BJ (cell line): ENCODE results near the gene THOP1. TPM values are rescaled to one million over a fixed set of nuclear protein-coding genes. Genes with fewer than 3 reads are reported as not detected.

Source experiments
- CTCF ChIA-PET: fragments of 350-600 bp; formaldehyde crosslinking; extraction: SDS; loops from one replicate; lab custom pipeline; 2021; ENCODE audit warnings: antibody characterized with exemption, inconsistent platforms; lab: Yijun Ruan, JAX
- POLR2A ChIA-PET: fragments of 300-600 bp; sonication (Branson Sonifier 250); formaldehyde crosslinking; extraction: SDS; loops from one replicate; lab custom pipeline; 2021; ENCODE audit warnings: antibody characterized with exemption; lab: Charles Lee
- DNase-seq: peaks from one replicate; pipeline ENCODE4 v3.0.0-alpha.2; 2011; ENCODE audit warnings: low read depth
- H3K27me3 ChIP-seq: 2 replicates; pipeline ENCODE4 v1.6.0; 2011; ENCODE audit warnings: low read length; ENCODE audit not compliant: control insufficient read depth, insufficient read depth
- H3K36me3 ChIP-seq: 2 replicates; pipeline ENCODE4 v1.5.1; 2011; ENCODE audit warnings: low read length; ENCODE audit not compliant: control insufficient read depth, insufficient read depth
- H3K4me3 ChIP-seq: 2 replicates; pipeline ENCODE4 v1.5.1; 2011; ENCODE audit warnings: low read depth, mild to moderate bottlenecking, control low read depth, low read length
- polyA plus RNA-seq: library from polyadenylated mRNA; depleted of rRNA; stranded (reverse); fragments of >200 nt; gene quantifications from 2 replicates; pipeline ENCODE4 v1.2.3, GENCODE V29; 2011
- TF ChIP-seq, protein P1 (sequence below): IDR thresholded peaks from 2 replicates; pipeline ENCODE4 v1.5.1; 2011; ENCODE audit warnings: low read depth, mild to moderate bottlenecking, control low read depth, inconsistent platforms, low read length, moderate library complexity; ENCODE audit not compliant: insufficient read depth

THOP1 gene
- polyA plus RNA-seq, 1 experiment, result 71.7 TPM

DNA sequence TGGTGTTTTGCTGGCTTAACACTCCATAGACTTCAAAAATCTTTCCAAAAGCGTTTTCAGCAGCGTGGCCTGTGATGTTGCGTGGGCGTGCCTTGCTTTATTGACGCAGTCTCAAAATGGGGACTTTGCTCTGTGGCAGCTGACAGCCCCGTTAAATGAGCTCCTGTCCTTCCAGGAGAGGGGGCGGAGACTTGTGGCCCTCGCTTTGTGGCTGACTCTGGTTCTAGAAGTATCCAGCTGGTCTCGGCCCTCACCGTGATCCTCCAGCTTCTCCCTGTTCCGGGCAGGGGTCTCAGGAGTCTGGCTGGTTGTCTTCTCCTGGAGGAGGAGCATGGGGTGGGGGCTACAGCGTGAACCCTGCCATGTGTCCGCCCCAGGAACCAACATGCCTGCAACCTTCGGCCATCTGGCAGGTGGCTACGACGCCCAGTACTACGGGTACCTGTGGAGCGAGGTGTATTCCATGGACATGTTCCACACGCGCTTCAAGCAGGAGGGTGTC is 26.0 kb downstream of the THOP1 start:
- CTCF ChIA-PET, result no interaction called here
- H3K36me3 ChIP-seq, result peaks cover 26% of the 10 kb centered on the region
- DNase-seq, result no peak
- TF ChIP-seq, protein P1, sequence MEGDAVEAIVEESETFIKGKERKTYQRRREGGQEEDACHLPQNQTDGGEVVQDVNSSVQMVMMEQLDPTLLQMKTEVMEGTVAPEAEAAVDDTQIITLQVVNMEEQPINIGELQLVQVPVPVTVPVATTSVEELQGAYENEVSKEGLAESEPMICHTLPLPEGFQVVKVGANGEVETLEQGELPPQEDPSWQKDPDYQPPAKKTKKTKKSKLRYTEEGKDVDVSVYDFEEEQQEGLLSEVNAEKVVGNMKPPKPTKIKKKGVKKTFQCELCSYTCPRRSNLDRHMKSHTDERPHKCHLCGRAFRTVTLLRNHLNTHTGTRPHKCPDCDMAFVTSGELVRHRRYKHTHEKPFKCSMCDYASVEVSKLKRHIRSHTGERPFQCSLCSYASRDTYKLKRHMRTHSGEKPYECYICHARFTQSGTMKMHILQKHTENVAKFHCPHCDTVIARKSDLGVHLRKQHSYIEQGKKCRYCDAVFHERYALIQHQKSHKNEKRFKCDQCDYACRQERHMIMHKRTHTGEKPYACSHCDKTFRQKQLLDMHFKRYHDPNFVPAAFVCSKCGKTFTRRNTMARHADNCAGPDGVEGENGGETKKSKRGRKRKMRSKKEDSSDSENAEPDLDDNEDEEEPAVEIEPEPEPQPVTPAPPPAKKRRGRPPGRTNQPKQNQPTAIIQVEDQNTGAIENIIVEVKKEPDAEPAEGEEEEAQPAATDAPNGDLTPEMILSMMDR, result no peak
- POLR2A ChIA-PET, result no interaction called here
- H3K4me3 ChIP-seq, result no peak overlapping the region
- no peaks in the 10 kb centered on the region for H3K27me3 ChIP-seq

DNA sequence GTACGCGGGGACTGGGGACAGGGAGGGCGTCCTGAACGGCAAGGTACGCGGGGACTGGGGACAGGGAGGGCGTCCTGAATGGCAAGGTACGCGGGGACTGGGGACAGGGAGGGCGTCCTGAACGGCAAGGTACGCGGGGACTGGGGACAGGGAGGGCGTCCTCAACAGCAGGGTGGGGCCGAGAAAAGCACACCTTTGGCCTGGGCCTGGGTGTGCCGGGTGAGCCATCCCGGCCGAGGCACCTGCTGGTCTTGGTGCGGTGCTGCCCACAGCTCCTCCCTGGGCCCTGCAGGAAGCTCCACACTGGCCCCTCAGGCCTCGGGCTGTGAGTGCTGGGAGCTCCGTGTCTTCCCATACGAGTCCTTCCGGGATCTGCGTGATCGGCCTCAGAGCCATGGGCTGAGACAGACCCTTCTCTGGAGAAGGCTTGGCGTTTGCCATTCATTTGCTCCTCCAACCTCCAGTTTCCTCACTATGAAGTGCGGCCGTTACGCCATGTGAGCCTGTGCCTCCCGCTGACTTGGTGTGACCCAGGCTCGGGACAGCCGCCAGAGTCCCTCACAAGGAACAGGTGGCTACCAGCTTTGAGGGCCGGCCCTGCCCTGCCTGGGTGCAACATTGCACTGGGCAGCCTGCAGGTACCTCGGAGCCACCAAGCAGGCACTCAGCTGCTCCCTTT is 26.6 kb downstream of the THOP1 start:
- ChIA-PET POLR2A (no interaction called here), CTCF (no interaction called here)
- no peaks in the 10 kb centered on the region for H3K27me3 ChIP-seq
- no peak for DNase-seq
- TF ChIP-seq, protein P1, result no peak
- H3K36me3 ChIP-seq, result peaks cover 26% of the 10 kb centered on the region
- no peak overlapping the region for H3K4me3 ChIP-seq

DNA sequence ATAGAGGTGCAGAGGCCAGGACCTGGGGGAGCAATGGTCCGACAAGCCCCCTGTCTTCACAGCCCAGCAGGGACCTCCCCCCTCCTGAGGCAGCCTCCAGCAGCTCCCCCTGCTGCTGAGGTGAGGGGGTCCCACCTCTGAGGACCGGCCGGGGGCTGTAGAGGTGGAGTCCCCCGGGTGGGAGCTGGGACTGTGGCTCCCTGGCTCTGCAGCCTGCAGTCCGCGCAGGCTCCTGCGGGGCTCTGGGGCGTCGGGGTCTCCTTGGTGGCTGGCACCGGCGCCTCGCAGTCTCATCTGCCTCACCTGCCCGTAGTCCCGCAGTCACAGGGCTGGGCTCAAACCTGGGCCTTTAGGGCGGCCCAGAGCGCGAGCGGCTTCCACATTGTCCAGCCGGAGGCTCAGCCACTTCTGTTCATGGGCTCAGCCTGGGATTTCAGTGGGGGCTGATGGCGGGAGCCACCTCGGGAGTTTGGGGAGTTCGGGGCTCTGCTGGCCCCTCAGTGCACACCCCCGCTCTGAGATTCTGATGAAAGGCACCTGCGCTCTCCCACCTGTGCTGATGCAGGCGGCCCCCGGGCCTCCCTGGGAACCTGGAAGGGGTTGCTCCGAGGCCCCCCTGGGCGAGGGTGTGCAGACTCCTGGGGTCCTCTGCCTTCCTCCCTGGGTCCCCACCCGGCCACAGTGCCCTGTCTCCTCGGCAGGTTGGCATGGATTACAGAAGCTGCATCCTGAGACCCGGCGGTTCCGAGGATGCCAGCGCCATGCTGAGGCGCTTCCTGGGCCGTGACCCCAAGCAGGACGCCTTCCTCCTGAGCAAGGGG is 27.3 kb downstream of the THOP1 start:
- Histone ChIP-seq H3K27me3 (no peaks in the 10 kb centered on the region), H3K4me3 (no peak overlapping the region), H3K36me3 (peaks cover 23% of the 10 kb centered on the region)
- CTCF ChIA-PET, result interaction anchor here (1.2 kb wide), 1 partner anchor 75 kb away, joined by 3 read pairs; no protein-coding TSS in a partner anchor
- TF ChIP-seq, protein P1, result no peak
- POLR2A ChIA-PET, result no interaction called here
- no peak for DNase-seq

DNA sequence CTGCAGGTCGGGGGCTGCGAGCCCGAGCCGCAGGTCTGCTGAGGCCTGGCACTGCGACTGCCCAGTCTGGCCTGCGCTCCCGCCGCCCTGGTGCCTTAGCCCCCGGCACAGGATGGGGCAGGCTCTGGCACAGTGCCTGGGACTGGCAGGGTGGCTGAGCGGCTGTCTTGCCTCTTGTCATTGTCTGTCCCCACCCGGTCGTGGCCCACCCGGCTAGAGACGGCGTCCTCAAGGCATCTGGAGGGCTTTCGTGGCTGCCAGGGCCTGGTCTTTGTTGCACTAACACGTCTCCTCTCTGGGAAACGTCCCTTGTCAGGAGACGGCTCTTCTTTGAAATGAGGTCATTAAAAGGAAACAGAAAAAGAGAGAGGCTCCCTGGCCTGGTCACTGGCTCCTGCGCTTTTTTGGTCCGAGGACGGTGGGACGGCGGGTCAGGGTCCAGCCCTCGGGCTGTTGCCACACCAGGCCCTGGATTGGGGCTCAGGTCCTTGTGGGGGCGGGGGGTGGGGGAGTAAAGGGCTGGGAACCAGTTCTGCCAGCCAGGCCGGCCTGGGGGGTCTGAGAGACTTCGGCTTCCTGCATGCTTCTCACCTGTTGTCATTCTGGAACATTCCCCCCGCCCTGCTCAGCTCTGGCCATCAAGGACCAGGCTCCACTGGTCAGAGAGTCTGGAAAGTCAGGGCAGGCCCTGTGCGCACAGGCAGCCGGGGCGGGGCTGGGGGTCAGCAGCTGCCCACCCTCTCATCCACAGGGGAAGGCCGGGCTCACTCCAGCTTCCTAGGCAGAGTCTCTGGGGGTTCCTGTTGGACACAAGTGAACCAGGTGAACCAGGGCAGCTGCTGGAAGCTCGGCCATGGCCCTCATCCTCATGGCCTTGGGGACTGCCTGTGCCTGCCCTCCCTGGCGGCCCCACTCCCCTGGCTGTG is 28.2 kb downstream of the THOP1 start:
- TF ChIP-seq, protein P1, result no peak
- Histone ChIP-seq H3K27me3 (no peaks in the 10 kb centered on the region), H3K4me3 (no peak overlapping the region), H3K36me3 (peaks cover 20% of the 10 kb centered on the region)
- CTCF ChIA-PET, result interaction anchor here (1.1 to 1.2 kb wide), 2 partner anchors 45 to 74 kb away, joined by 3 read pairs; no protein-coding TSS in a partner anchor
- POLR2A ChIA-PET, result no interaction called here
- no peak for DNase-seq
